Endothelial cell of umbilical vein (primary cell): ENCODE measurements around the gene GNAL. TPM values are rescaled to one million over a fixed set of nuclear protein-coding genes. Genes with fewer than 3 reads are reported as not detected.
"Not testable (repeated sequence)": the region's sequence is repeated elsewhere in the genome, so short reads cannot be mapped to it uniquely, and the experiment has no call there.

ENCODE experiments used
- BruUV-seq: library from RNA; stranded (reverse); fragments of 400-500 nt; replicated peaks from 2 replicates; lab custom pipeline; 2021; lab: Mats Ljungman, UMichigan
- CTCF ChIA-PET: fragments of 300-600, 350-600 bp; sonication (Branson Sonifier 250); formaldehyde crosslinking; loops from one replicate; lab custom pipeline; 2021; ENCODE audit warnings: antibody characterized with exemption, inconsistent platforms; lab: Charles Lee
- POLR2A ChIA-PET: fragments of 300-600, 350-600 bp; sonication (Branson Sonifier 250); formaldehyde crosslinking; loops from one replicate; lab custom pipeline; 2021; ENCODE audit warnings: antibody characterized with exemption, inconsistent platforms; lab: Charles Lee
- DNase-seq: peaks from one replicate; pipeline ENCODE4 v3.0.0-alpha.2; 2011; ENCODE audit warnings: low read depth, low spot score
- FAIRE-seq: peaks from 2 replicates; lab custom pipeline; 2011; peaks lifted over from hg19 to GRCh38; lab: Jason Lieb, UNC
- H2AFZ ChIP-seq: 2 replicates; pipeline ENCODE4 v1.6.0; 2012; ENCODE audit warnings: low read depth, low read length, control low read depth, inconsistent platforms
- H3K27ac ChIP-seq: 2 replicates; pipeline ENCODE4 v1.5.1; 2011; ENCODE audit warnings: low read depth, mild to moderate bottlenecking, control low read depth, low read length, moderate library complexity; ENCODE audit not compliant: insufficient read depth
- H3K27me3 ChIP-seq, 2 experiments: 2 replicates each; pipeline versions ENCODE4 v1.6.0 to v1.6.1; 2011; ENCODE audit warnings: low read length in 2 of 2, mixed read lengths in 1 of 2; ENCODE audit not compliant: control insufficient read depth in 2 of 2, insufficient read depth in 2 of 2
- H3K36me3 ChIP-seq, 2 experiments: 2 replicates in 1 of 2; 3 replicates in 1 of 2; pipeline ENCODE4 v1.5.1; 2011; ENCODE audit warnings: low read length in 2 of 2, mild to moderate bottlenecking in 1 of 2, moderate library complexity in 1 of 2; ENCODE audit not compliant: control insufficient read depth in 2 of 2, insufficient read depth in 2 of 2; ENCODE audit errors: extremely low read depth in 1 of 2
- H3K4me1 ChIP-seq: 3 replicates; pipeline ENCODE4 v1.5.1; 2011; ENCODE audit warnings: mild to moderate bottlenecking, low read length; ENCODE audit not compliant: control insufficient read depth, insufficient read depth; ENCODE audit errors: extremely low read depth
- H3K4me2 ChIP-seq: 2 replicates; pipeline ENCODE4 v1.6.1; 2011; ENCODE audit warnings: low read length, control low read depth, mixed read lengths; ENCODE audit not compliant: insufficient read depth
- H3K4me3 ChIP-seq, 3 experiments: fragments of 200-600 bp in 1 of 3; sonication (generic), shearing (Covaris generic) in 1 of 3; replicated peaks in 1 of 3; 2 replicates each; pipeline ENCODE4 v1.5.1; 2011 to 2016; ENCODE audit warnings: control low read depth in 3 of 3, low read length in 3 of 3, mild to moderate bottlenecking in 2 of 3, inconsistent platforms in 1 of 3, low read depth in 1 of 3, moderate library complexity in 1 of 3; ENCODE audit not compliant: insufficient read depth in 1 of 3
- H3K79me2 ChIP-seq: 2 replicates; pipeline ENCODE4 v1.6.0; 2012; ENCODE audit warnings: low read length, inconsistent platforms; ENCODE audit not compliant: control insufficient read depth, insufficient read depth
- H3K9ac ChIP-seq: replicated peaks from 2 replicates; pipeline ENCODE3; 2011; ENCODE audit warnings: low read length, control low read depth; ENCODE audit not compliant: insufficient read depth; ENCODE audit errors: extremely low read depth
- H3K9me1 ChIP-seq: replicated peaks from 3 replicates; pipeline ENCODE4 v1.6.0; 2011; ENCODE audit warnings: mild to moderate bottlenecking, low read length; ENCODE audit not compliant: control insufficient read depth, insufficient read depth; ENCODE audit errors: extremely low read depth
- H3K9me3 ChIP-seq: replicated peaks from 2 replicates; pipeline ENCODE4 v1.5.1; 2012; ENCODE audit warnings: low read length, inconsistent platforms; ENCODE audit not compliant: control insufficient read depth, insufficient read depth
- H4K20me1 ChIP-seq: replicated peaks from 2 replicates; pipeline ENCODE3; 2011; ENCODE audit warnings: mild to moderate bottlenecking, low read length; ENCODE audit not compliant: control insufficient read depth, insufficient read depth; ENCODE audit errors: extremely low read depth
- CTCF ChIP-seq, 2 donors: IDR thresholded peaks; 1 replicate in 1 of 2; 2 replicates in 1 of 2; pipeline ENCODE4 v1.5.1; 2011; ENCODE audit warnings: low read length in 2 of 2, mild to moderate bottlenecking in 2 of 2, moderate library complexity in 2 of 2, control low read depth in 1 of 2, inconsistent platforms in 1 of 2, low read depth in 1 of 2; ENCODE audit not compliant: insufficient read depth in 1 of 2; ENCODE audit errors: extremely low read depth in 1 of 2
- EZH2 ChIP-seq: IDR thresholded peaks from 2 replicates; pipeline ENCODE4 v1.6.1; 2012; ENCODE audit warnings: borderline replicate concordance, low read depth, mild to moderate bottlenecking, moderate library complexity, low read length, inconsistent platforms; ENCODE audit not compliant: severe bottlenecking
- FOS ChIP-seq: IDR thresholded peaks from 2 replicates; pipeline ENCODE4 v1.6.1; 2011; ENCODE audit warnings: mild to moderate bottlenecking, low read length, moderate library complexity, borderline replicate concordance; ENCODE audit not compliant: insufficient read depth
- GATA2 ChIP-seq: IDR thresholded peaks from 2 replicates; pipeline ENCODE4 v1.7.0; 2011; ENCODE audit warnings: low read depth, mild to moderate bottlenecking, moderate library complexity, mixed read lengths, low read length; ENCODE audit not compliant: insufficient read length, insufficient read depth
- JUN ChIP-seq: IDR thresholded peaks from 2 replicates; pipeline ENCODE4 v1.6.1; 2011; ENCODE audit warnings: borderline replicate concordance, low read depth; ENCODE audit not compliant: insufficient read length, insufficient read depth
- MAX ChIP-seq: IDR thresholded peaks from 2 replicates; pipeline ENCODE4 v1.6.1; 2011; ENCODE audit not compliant: insufficient read depth, insufficient read length
- MYC ChIP-seq: IDR thresholded peaks from one replicate; pipeline ENCODE4 v1.6.1; 2011; ENCODE audit warnings: mild to moderate bottlenecking, low read depth, low read length
- POLR2A ChIP-seq: IDR thresholded peaks from 2 replicates; pipeline ENCODE4 v1.6.1; 2012; ENCODE audit warnings: low read depth, mild to moderate bottlenecking, control low read depth, low read length
- POLR2AphosphoS5 ChIP-seq: IDR thresholded peaks from 2 replicates; pipeline ENCODE4 v1.6.1; 2012; ENCODE audit warnings: low read depth, mild to moderate bottlenecking, control low read depth, low read length, moderate library complexity; ENCODE audit not compliant: insufficient read depth
- dilution Hi-C: fragments of 300-500 bp; cut with MboI; formaldehyde crosslinking; loops from one replicate; pipeline ENCODE4 v1.15.0; 2019; ENCODE audit warnings: low sequenced_read_pairs; ENCODE audit not compliant: extremely low pct_ligation_motif_present
- intact Hi-C: fragments of 100-400 bp; cut with micrococcal nuclease; formaldehyde crosslinking; loops from one replicate; pipeline ENCODE4 v1.10.0; 2022
- polyA plus RNA-seq, 4 experiments: library from polyadenylated mRNA; depleted of rRNA in 3 of 4; stranded (reverse) in 3 of 4; unstranded in 1 of 4; fragments of >200 nt; gene quantifications; 2 replicates each; pipeline versions ENCODE4 v1.2.1 to v1.2.3, GENCODE V29; 2011 to 2012; ENCODE audit warnings: missing spikeins in 1 of 4
- total RNA-seq: library from RNA; stranded (reverse); gene quantifications from 2 replicates; pipeline ENCODE4 v1.2.3, GENCODE V29; 2021

The GNAL gene
- total and polyA plus RNA-seq, 2 donors (not counting 3 experiments of a cell fraction or from before 2014, with no cell fraction given), result 0.07 to 0.73 TPM

- not testable (repeated sequence) for BruUV-seq, FAIRE-seq, DNase-seq
These were observed 230.5 kb downstream of the GNAL start for GRCh38 chr18:11919522-11919921.

GRCh38 chr18:11923450-11923849 is 234.4 kb downstream of the GNAL start:
- ChIA-PET POLR2A (no interaction called here), CTCF (interaction anchor here (1.2 to 5.5 kb wide), 5 partner anchors 14 to 190 kb away, joined by 3 to 37 read pairs (median 5); no protein-coding TSS in a partner anchor)
- Histone ChIP-seq H3K36me3 (no peaks in the 10 kb centered on the region), H3K4me1 (no peaks in the 10 kb centered on the region), H3K9me3 (no peaks in the 10 kb centered on the region), H4K20me1 (no peaks in the 10 kb centered on the region), H3K79me2 (no peaks in the 10 kb centered on the region), H2AFZ (no peak overlapping the region), H3K4me3 (no peak overlapping the region), H3K9me1 (no peaks in the 10 kb centered on the region), H3K4me2 (no peak overlapping the region), H3K27ac (no peak overlapping the region), H3K27me3 (peaks cover 0 to 4% of the 10 kb centered on the region in 2 experiments), H3K9ac (no peak overlapping the region)
- DNase-seq, result no peak
- TF ChIP-seq FOS, result no peak
- no peak for TF ChIP-seq CTCF (IDR thresholded peaks at IDR 0.05; ENCODE audit: extremely low read depth in 1 of 2, insufficient read depth in 1 of 2, low read depth in 1 of 2, low read length in 2 of 2)
- no peak for TF ChIP-seq POLR2AphosphoS5
- TF ChIP-seq MYC, result no peak
- TF ChIP-seq GATA2, result no peak
- TF ChIP-seq EZH2, result no peak
- no peak for TF ChIP-seq MAX
- TF ChIP-seq POLR2A, result no peak
- TF ChIP-seq JUN, result no peak
- FAIRE-seq, result no peak
- BruUV-seq, result no TSS peak
- dilution Hi-C loops (no loop called here), intact Hi-C loops (no loop called here)

More at GRCh38 chr18:11919522-11919921, 230.5 kb downstream of the GNAL start:
- intact Hi-C loops, H3K27me3 ChIP-seq, H2AFZ ChIP-seq, H3K4me1 ChIP-seq, H4K20me1 ChIP-seq, dilution Hi-C loops, H3K79me2 ChIP-seq, H3K27ac ChIP-seq, H3K9me3 ChIP-seq, H3K4me3 ChIP-seq, POLR2A ChIA-PET, H3K36me3 ChIP-seq, CTCF ChIA-PET, H3K9ac ChIP-seq, H3K9me1 ChIP-seq, H3K4me2 ChIP-seq: not testable (repeated sequence)
